Nephron progenitor cell (in vitro differentiated cells): Measurements from ENCODE around the gene TDRD7.
A peak's percentile ranks its signal among the peaks of the same experiment; 100 is the strongest.

ENCODE experiments used
- DNase-seq: peaks from one replicate; pipeline ENCODE4 v3.0.0; 2021
- H3K27ac Mint-ChIP-seq: 2 replicates; pipeline ENCODE4 v1.8.0; 2021; ENCODE audit warnings: mild to moderate bottlenecking, moderate library complexity, mixed read lengths
- H3K27me3 Mint-ChIP-seq: 2 replicates; pipeline ENCODE4 v1.8.0; 2021; ENCODE audit warnings: mild to moderate bottlenecking, low read depth, mixed read lengths; ENCODE audit not compliant: poor library complexity
- H3K36me3 Mint-ChIP-seq: 2 replicates; pipeline ENCODE4 v1.8.0; 2021; ENCODE audit warnings: low read depth, mixed read lengths
- H3K4me1 Mint-ChIP-seq: 2 replicates; pipeline ENCODE4 v1.8.0; 2021; ENCODE audit warnings: mixed read lengths
- H3K4me3 Mint-ChIP-seq: 2 replicates; pipeline ENCODE4 v1.8.0; 2021; ENCODE audit warnings: mild to moderate bottlenecking, moderate library complexity, mixed read lengths
- H3K9me3 Mint-ChIP-seq: 2 replicates; pipeline ENCODE4 v1.8.0; 2021; ENCODE audit warnings: mild to moderate bottlenecking, moderate library complexity, mixed read lengths
- TF ChIP-seq, protein P1 (sequence below): fragments of 200-600 bp; sonication (generic); IDR thresholded peaks from 2 replicates; pipeline ENCODE4 v1.5.0; 2021; ENCODE audit warnings: antibody characterized with exemption

TDRD7 gene

DNA sequence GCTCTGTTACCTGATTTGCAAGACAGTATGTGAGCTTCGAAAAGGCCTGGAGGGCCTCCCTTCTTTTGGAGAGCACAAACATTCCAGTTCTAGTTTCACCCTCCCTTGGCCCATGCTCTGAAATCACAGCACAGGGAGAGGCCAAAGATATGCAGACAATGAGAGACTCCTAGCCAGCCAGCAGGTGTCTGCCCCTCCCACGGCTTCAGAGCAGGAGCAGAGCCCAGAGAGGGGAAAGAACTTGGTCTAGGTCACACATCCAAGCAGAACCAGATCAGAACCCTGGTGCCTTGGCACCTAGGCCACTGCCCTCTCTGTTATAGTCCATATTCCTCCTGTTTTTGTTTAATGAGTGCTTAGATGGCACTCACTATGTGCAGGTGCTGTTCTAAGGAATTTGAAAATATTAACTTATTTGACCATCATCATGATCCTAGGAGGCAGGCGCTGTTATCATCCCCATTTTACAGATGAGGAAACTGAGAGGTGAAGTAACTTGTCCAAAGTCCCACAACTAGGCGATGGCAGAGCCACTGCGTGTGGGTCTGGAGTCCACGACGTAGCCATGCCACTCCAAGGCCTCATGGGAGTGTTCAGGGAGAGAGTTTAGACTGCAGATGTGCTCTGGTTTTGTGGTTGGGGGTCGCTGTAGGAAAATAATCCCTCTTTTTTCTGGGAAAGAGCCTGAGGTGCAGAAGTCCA is 116.8 kb downstream of the TDRD7 start:
- no peak for DNase-seq
- TF ChIP-seq, protein P1, sequence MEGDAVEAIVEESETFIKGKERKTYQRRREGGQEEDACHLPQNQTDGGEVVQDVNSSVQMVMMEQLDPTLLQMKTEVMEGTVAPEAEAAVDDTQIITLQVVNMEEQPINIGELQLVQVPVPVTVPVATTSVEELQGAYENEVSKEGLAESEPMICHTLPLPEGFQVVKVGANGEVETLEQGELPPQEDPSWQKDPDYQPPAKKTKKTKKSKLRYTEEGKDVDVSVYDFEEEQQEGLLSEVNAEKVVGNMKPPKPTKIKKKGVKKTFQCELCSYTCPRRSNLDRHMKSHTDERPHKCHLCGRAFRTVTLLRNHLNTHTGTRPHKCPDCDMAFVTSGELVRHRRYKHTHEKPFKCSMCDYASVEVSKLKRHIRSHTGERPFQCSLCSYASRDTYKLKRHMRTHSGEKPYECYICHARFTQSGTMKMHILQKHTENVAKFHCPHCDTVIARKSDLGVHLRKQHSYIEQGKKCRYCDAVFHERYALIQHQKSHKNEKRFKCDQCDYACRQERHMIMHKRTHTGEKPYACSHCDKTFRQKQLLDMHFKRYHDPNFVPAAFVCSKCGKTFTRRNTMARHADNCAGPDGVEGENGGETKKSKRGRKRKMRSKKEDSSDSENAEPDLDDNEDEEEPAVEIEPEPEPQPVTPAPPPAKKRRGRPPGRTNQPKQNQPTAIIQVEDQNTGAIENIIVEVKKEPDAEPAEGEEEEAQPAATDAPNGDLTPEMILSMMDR, result no peak
- H3K36me3 Mint-ChIP-seq, result no peaks in the 10 kb centered on the region
- no peaks in the 10 kb centered on the region for H3K9me3 Mint-ChIP-seq
- H3K27me3 Mint-ChIP-seq, result peaks cover 36% of the 10 kb centered on the region
- H3K27ac Mint-ChIP-seq, result peak overlapping the region; percentile 84
- H3K4me3 Mint-ChIP-seq, result peak overlapping the region; percentile 32
- H3K4me1 Mint-ChIP-seq, result peaks cover 54% of the 10 kb centered on the region

- no peak for DNase-seq
- Mint-ChIP-seq H3K27ac (peak overlapping the region; percentile 57), H3K27me3 (peaks cover 29% of the 10 kb centered on the region), H3K9me3 (no peaks in the 10 kb centered on the region), H3K4me3 (no peak overlapping the region), H3K4me1 (peaks cover 55% of the 10 kb centered on the region), H3K36me3 (no peaks in the 10 kb centered on the region)
- TF ChIP-seq, protein P1, result no peak
Observed at GRCh38 chr9:97529363-97530076, 117.6 kb downstream of the TDRD7 start.

- Mint-ChIP-seq H3K36me3 (no peaks in the 10 kb centered on the region), H3K4me1 (peaks cover 65% of the 10 kb centered on the region), H3K9me3 (no peaks in the 10 kb centered on the region), H3K4me3 (no peak overlapping the region), H3K27me3 (peaks cover 25% of the 10 kb centered on the region), H3K27ac (peak overlapping the region; percentile 73)
- DNase-seq, result no peak
- TF ChIP-seq, protein P1, result no peak
Observed at GRCh38 chr9:97531888-97532376, 120.0 kb downstream of the TDRD7 start.

DNA sequence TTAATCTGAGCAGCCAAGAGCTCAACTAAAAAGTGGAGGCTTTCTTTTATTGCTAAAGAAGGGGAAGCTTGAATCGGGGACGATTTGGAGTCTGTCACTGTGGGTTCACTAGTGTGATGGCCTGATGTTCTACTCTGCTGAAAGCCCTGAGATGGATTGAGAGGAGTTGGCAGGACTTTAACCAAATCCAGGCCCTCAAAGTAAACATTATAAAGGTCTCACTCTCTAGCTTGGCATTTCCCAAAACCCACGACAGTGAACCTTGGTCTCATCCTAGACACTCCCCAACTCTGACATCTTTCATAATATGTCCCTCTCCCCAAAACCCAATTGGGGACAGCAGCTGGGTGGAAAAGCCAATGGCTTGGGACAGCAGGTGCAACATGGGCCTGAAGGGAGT is 122.3 kb downstream of the TDRD7 start:
- TF ChIP-seq, protein P1, result no peak
- no peak overlapping the region for H3K4me3 Mint-ChIP-seq
- H3K9me3 Mint-ChIP-seq, result no peaks in the 10 kb centered on the region
- DNase-seq, result no peak
- H3K4me1 Mint-ChIP-seq, result peaks cover 43% of the 10 kb centered on the region
- peaks cover 25% of the 10 kb centered on the region for H3K27me3 Mint-ChIP-seq
- H3K36me3 Mint-ChIP-seq, result no peaks in the 10 kb centered on the region
- no peak overlapping the region for H3K27ac Mint-ChIP-seq

DNA sequence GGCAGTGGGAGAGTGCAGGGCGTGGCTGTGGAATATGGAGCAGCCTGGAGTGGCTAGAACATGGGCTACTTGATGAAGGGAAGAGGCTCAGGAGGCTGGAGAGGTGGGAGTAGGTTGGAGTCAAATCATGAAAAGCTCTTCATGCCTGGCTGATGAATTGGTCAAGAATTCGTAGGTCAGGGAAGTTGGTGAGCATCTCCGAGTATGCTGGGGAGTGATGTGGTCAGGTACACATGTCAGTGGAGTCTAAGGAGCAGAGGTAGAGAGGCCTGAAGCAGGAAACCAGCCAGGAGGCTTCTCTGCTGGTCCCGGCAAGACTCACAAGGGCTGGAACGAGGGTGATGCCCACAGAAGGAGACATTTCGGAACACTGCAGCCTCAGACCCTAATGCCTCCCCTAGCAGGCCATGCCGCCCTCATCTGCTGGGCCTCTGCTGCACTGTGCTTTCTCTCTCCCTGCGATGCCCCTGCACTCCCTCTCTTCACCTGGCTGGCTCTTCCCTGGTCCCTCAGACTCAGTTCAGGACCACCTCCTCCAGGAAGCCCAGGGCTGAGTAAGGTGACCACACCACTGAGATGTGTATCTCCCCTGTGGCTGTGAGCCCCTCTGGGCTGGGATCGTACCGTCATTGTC is 123.2 kb downstream of the TDRD7 start:
- Mint-ChIP-seq H3K4me3 (no peak overlapping the region), H3K4me1 (peaks cover 34% of the 10 kb centered on the region), H3K27ac (no peak overlapping the region), H3K27me3 (peaks cover 25% of the 10 kb centered on the region), H3K9me3 (no peaks in the 10 kb centered on the region), H3K36me3 (no peaks in the 10 kb centered on the region)
- no peak for DNase-seq
- TF ChIP-seq, protein P1, result no peak
